T47D (cell line): Measurements from ENCODE around the gene HMGB1.
"Not testable (repeated sequence)": the region's sequence is repeated elsewhere in the genome, so short reads cannot be mapped to it uniquely, and the experiment has no call there.

Experiments
- DNase-seq, 2 experiments: peaks; one replicate each; pipeline versions ENCODE4 v3.0.0 to v3.0.0-alpha.2; 2011 to 2012; ENCODE audit warnings: low read depth in 1 of 2, low spot score in 1 of 2
- JUND ChIP-seq: IDR thresholded peaks from 2 replicates; pipeline ENCODE4 v1.6.1; 2012; ENCODE audit warnings: low read depth
- in situ Hi-C: cut with HindIII; loops from 2 replicates; pipeline ENCODE4 v1.10.0; 2016; ENCODE audit warnings: low sequenced_read_pairs, low pct_unique_long_range_greater_than_20kb

Gene HMGB1

DNA sequence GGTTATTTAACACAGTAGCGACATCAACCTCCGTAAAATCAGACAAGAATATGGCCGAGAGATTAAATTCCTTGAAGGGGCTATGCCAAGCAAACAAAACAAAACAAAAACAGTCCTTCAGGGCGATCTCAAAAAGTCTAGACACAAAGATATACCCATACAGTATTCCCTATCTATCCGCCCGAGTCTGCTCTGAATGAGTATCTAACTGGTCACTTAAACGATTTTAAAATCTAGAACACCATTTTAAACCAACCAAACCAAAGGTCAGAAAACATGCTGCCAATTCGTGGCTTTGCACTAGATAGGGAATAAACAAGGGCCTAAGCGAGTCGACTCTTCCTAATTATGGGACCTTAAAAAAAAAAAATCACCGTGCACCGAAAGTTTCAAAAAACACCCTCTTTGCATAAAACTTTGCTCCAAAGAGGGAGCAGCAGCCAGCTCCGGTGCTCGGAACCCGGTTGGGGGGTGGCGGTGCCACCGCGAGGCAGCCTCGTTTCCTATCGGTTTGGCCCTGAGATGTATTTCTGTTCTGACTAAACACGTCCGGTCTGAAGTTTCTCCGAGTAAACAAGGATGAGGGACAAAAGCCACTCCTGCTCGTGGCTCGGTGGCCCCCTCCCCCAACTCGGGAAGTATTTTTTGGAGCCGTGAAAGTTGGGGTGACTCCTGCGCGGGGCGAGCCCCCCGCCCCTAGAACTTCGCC lies 1.8 kb downstream of the HMGB1 start:
- no peak for TF ChIP-seq JUND
- peak in 1 of 2 experiments; percentile 52 for DNase-seq
- in situ Hi-C loops = no loop called here

DNA sequence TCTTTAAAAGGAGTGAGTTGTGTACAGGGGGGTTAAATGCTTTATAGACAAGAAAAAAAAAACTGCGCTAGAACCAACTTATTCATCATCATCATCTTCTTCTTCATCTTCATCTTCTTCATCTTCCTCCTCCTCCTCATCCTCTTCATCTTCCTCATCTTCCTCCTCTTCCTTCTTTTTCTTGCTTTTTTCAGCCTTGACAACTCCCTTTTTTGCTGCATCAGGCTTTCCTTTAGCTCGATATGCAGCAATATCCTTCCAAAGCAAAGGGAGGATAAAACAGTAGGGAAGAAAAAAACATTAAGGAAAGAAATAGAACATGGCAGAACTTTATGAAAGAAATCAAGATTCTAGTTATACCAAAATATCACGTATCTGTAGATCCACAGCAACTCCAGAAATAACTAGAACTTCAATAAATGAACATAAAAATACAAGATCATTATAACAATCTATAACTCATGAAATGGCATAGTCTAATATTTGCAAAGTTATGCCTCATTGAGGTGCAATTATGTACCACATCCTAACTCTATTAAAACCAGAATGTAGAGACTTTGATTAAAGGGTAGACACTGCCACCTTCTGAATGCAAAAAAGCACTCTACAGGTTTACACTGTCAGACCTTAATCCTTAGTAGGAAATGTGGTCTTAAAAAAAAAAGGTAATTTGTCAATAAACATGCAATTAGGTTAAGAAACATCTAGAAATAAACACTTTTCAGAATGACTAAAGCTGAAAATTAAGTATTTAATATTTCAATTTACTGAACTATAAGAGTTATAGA lies 4.3 kb downstream of the HMGB1 start:
- DNase-seq = peak in 1 of 2 experiments; percentile 36
- in situ Hi-C loops = not testable (repeated sequence)

DNA sequence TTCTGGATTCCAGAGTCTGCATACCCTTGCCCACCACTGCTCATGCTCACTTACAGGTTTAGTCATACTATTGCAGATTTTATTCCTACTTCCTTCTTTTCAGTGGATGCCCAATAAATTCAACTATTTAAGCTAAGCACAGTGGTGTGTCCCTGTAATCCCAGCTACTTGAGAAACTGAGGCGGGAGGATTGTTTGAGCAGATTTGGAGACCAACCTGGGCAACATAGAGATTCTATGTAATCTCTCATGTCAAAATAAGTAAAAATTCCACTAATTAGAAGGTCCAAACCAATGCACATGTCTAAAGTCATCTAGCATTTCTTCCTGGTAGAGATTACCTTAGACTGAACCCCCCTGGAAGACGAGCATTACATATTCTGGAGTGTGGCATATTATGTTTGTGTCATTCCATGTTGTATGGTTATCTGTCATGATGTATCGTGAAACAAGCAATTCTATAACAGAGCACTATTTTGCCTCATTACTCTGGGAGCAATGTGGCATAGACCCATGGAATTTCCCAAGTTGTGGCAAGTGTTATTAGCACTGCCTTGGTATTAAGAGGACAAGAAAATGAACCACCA lies 8.3 kb downstream of the HMGB1 start:
- in situ Hi-C loops = no loop called here
- no peak for DNase-seq
- no peak for TF ChIP-seq JUND

DNA sequence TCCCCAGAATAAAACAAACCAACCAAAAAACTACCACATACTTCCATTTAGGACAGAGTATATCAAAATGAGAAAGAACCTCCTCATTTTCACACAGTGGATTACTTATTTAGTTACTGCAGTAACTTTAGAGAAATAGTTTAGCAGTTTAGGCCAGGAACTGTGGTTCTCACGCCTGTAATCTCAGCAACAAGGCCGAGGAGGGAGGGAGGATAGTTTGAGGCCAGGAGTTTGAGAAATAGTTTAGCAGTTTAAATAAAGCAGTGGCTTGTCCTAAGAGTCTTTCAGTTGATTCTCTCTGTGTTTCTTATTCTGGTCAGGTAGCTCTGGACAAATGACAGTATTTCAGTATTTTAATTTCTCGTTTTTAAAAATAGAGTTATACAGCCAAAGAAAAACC lies 9.4 kb downstream of the HMGB1 start:
- TF ChIP-seq JUND = no peak
- DNase-seq = no peak
- in situ Hi-C loops = no loop called here

DNA sequence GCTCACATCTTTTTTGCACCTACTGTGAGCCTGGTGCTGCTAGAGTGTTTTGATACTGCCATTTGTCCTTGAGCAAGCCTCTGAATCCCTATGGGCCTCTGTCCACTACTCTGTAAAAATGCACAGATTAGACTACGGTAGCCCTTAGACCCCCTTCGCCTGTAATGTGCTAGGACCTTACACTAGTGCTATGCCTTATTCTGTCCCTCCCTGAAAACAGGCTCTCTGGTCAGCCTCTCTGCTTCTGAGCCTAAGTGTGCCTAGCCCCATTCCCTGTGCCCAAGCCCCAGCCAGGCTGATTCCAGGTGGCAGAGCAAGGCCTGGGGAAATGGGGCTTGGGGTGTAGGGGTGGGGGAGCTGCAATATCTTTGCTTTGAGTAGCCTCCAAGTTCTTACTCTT lies 10.7 kb downstream of the HMGB1 start:
- TF ChIP-seq JUND = no peak
- in situ Hi-C loops = no loop called here
- DNase-seq = no peak

DNA sequence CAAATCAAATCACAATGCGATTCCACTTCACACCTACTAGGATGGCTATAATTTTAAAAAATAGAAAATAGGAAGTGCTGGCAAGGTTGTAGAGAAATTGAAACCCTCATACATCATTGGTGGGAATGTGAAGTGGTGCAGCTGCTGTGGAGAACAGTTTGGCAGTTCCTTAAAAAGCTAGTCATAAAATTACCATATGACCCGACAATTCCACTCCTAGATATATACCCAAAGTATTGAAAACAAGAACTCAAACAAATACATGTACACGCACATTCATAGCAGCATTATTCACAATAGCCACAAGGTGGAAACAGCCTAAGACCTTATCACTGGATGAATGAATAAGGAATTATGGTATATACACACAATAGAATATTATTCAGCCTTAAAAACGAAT lies 12.0 kb downstream of the HMGB1 start:
- in situ Hi-C loops = no loop called here
- no peak for TF ChIP-seq JUND
- peak in 1 of 2 experiments; percentile 45 for DNase-seq

DNA sequence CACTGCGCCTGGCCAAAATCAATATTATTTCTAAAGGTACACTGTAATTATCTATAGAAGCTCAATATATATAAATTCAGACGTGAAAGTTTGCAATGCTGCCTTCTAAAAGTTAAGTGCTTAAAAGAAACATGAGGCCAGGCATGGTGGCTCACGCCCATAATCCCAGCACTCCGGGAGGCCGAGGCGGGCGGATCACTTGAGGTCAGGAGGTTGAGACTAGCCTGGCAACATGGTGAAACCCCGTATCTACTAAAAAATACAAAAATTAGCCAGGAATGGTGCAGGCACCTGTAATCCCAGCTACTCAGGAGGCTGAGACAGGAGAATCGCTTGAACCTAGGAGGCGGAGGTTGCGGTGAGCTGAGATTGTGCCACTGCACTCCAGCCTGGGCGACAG lies 14.3 kb downstream of the HMGB1 start:
- in situ Hi-C loops, DNase-seq: not testable (repeated sequence)

DNA sequence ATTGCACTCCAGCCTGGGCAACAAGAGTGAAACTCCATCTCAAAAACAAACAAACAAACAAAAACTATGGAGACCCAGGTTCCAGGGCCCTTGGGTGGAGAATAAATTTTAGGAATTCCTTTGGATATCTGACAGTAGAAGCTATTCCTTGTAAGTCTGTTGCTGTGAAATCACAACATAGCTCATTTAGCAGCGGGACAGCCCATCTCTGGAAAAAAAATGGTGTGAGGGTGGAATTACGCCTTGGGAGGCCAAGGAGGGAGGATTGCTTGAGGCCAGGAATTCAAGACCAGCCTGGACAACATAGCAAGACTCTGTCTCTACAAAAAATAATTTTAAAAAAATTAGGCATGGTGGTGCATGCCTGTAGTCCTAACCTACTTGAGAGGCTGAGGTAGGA lies 15.7 kb downstream of the HMGB1 start:
- no peak for TF ChIP-seq JUND
- DNase-seq = no peak
- in situ Hi-C loops = no loop called here

DNA sequence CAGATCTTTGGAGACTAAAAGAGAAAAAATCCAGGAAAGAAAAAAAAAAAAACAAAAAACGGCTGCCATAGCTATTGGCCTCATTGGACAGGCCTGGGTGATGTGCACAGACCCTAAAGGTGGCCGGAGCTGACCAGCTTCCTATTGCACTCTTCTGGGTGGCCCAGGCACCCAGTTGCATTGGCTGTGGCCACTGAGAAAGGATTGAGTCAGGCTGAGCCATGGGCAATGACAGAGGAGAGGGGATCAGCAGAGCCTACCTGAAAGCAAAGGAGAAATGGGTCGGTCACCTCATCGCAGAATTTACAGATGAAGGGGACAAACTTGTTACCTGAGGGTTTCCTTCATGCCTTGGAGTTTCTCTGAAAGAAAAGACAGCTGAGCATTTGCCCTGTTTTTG lies 17.3 kb downstream of the HMGB1 start:
- in situ Hi-C loops = no loop called here
- TF ChIP-seq JUND = no peak
- DNase-seq = no peak

DNA sequence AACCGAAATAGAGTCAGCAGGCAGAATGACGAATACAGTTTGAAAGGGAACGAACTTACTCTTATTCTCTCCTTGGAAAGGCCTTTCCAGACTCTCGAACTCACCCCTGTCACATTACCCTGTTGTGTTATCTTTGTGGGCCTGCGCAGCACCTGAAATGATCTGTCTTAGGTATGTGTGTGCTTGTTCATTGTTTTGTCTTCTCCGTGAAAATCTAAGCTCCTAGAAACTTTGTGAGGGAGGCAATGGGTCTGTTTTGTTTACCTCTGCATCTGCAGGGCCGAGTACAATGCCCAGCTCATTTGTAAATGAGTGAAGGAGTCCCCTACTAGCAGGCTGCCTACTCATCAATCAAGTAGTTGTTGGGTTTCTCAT lies 19.6 kb downstream of the HMGB1 start:
- in situ Hi-C loops = no loop called here
- DNase-seq = no peak
- TF ChIP-seq JUND = no peak

DNA sequence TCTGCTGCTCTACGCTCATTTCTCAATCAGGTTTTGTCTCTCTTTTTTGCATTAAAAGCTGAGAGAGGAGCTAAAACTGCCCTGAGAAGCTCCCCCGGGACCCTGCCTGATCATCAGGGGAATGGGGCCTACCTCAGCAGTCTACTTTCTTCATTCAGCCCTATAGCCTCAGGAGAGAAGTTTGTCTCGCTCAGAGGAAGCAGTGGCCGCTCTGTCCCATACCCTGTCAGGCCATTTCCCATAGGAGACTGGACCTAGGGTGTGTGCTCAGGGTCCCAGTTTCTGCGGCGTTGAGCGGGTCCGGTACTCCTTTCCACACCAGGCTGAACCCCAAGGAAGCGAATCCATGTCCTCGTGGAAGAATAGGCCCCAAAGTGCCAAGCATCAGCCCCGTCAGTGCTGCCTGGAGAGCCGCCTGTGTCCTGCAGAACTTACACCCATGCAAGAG lies 21.8 kb downstream of the HMGB1 start:
- DNase-seq = no peak
- no peak for TF ChIP-seq JUND
- in situ Hi-C loops = no loop called here

DNA sequence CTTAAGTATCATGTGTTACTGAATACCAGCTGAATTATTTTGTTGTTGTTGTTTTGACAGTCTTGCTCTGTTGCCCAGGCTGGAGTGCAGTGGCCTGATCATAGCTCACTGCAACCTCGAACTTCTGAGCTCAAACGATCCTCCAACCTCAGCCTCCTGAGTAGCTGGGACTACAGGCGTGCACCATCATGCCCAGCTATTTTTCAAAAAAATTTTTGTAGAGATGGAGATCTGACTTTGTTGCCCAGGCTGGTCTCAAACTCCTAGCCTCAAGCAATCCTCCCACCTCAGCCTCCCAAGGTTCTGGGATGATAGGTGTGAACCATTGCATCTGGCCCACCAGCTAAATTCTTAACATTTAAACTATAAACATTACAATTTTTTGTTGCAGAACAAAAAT lies 22.2 kb downstream of the HMGB1 start:
- in situ Hi-C loops, DNase-seq: not testable (repeated sequence)

DNA sequence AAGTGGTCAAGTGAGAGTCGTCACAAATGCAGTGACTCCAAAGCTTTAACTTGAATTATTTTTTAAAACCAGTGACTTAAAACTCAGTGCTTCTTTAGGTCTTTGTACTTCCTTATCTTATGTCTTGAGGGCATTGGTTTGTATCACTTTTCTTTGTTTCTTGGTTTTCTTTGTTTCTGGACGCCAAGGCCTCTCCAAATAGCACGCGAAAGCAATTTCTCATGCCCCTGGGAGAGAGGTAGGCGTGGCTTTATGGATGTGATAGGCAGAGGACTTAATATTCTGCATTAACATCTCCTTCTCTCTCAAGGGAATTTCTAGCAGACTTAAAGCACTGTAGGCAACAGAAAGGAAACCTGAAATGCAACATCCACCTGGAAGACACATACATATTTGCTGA lies 22.8 kb downstream of the HMGB1 start:
- TF ChIP-seq JUND = no peak
- in situ Hi-C loops = no loop called here
- no peak for DNase-seq
